NCI-H2029 treated with DMSO at 0.1 percent for 48 hours (cell line): ENCODE measurements around the gene MUCL1.
A peak's percentile ranks its signal among the peaks of the same experiment; 100 is the strongest.

Experiments
- DNase-seq: peaks from one replicate; lab custom pipeline; 2025; lab: John Stamatoyannopoulos, UW

MUCL1 gene

DNA sequence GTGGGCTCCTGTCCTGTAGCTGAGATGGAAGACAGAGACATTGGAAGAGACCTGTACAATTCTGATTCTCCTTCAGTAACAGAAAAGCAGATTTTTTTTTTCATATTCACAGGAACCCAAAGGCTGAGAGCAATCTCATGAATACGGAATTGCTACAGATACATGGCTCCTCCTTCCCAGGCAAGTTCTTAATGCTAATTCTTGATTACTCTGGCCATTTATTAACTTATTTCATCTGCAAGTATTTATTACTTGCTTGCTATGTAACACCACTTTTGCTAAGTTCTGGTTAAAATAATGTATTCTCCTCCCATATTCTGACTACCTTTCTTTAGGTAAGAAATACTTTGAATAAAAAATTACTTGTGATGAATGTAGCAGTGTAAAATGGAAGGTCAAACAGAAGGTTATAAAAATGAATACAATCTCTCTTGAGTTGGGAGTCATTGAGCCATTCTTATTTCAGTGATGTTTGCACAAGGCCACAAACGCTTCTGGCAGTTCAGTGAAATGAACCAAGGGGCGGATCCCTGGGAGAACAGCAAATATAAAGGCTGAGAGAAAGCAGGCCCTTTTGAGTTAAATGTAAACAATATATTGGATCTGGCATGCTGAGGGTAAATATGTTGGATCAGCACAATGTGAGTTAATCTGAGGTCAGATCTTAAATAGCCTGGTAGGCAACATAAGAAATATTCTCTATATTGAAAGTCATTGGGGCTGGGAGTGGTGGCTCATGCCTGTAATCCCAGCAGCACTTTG is 37.6 kb downstream of the MUCL1 start:
- DNase-seq = peak; percentile 96
